ENCODE results near the gene EIF1.

DNA sequence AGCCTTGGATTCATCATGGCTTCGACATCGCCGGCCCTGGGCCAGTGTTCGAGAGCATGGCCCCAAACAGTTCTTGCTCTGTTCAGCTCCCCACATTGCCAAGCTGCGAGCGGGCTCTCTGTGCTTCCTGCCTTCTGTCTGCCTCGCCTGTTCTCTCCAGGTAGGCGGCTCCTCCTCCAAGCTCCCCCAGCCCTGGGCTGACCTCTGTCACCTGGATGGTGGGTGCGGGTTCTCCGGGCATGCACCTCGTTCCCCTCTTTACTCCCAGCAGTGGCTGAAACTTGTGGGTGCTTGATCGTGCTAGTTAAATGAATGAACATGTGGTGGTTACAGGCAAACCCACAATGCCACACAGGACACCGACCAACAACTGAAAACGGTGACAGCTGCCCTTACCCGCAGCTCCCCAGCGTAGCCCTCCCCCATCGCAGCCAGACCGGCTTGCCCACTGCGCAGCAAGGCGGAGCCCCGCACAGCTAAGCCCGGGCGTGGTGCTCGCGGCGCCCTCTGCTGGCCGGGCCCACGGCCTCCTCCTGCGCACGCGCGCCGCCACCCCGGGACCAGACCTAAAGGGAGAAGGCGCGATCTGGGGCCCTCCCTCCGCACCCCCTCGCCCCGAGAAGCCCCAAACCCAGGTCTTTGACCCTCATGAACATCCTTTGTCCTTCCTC is 23.0 kb upstream of the EIF1 start:
- TF ChIP-seq, protein P1, sequence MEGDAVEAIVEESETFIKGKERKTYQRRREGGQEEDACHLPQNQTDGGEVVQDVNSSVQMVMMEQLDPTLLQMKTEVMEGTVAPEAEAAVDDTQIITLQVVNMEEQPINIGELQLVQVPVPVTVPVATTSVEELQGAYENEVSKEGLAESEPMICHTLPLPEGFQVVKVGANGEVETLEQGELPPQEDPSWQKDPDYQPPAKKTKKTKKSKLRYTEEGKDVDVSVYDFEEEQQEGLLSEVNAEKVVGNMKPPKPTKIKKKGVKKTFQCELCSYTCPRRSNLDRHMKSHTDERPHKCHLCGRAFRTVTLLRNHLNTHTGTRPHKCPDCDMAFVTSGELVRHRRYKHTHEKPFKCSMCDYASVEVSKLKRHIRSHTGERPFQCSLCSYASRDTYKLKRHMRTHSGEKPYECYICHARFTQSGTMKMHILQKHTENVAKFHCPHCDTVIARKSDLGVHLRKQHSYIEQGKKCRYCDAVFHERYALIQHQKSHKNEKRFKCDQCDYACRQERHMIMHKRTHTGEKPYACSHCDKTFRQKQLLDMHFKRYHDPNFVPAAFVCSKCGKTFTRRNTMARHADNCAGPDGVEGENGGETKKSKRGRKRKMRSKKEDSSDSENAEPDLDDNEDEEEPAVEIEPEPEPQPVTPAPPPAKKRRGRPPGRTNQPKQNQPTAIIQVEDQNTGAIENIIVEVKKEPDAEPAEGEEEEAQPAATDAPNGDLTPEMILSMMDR (IDR thresholded peaks at IDR 0.05; ENCODE audit: control extremely low read depth in 1 of 3, insufficient read depth in 1 of 3, low read depth in 1 of 3, low read length in 3 of 3) = peak; percentile 90 to 92 (median 92)
- TF ChIP-seq POU5F1 (IDR thresholded peaks at IDR 0.05; ENCODE audit: low read depth, low read length) (no peak), POLR2A (IDR thresholded peaks at IDR 0.05; ENCODE audit: control extremely low read depth in 1 of 2, low read depth in 2 of 2, low read length in 2 of 2) (no peak), POLR2AphosphoS5 (IDR thresholded peaks at IDR 0.05; ENCODE audit: low read depth, low read length) (no peak; the same call in 1 of the 2 replicates), EZH2 (IDR thresholded peaks at IDR 0.05; ENCODE audit: low read depth, low read length, severe bottlenecking) (no peak), JUN (IDR thresholded peaks at IDR 0.05; ENCODE audit: low read depth, low read length) (no peak)
